ENCODE measurements around the gene ADAM19. TPM values are rescaled to one million over a fixed set of nuclear protein-coding genes. Genes with fewer than 3 reads are reported as not detected.

Gene ADAM19
- total RNA-seq, 4 donors from 2014 or later: 4.0 to 28.1 (median 15.1) TPM

GRCh38 chr5:157556615-157557418, 18.8 kb downstream of the ADAM19 start:
- WGBS, 2 donors (ENCODE audit: low coverage in 1 of 2): 75 to 83% methylated on average over 6 to 8 of the region's 8 CpGs
- Histone ChIP-seq H3K9me3 (no peaks in the 10 kb centered on the region), H3K4me3 (no peak overlapping the region), H3K27ac (peak overlapping the region; percentile 26 to 81 (median 47)), H3K27me3 (no peaks in the 10 kb centered on the region), H3K36me3 (no peaks in the 10 kb centered on the region), H3K4me1 (peaks cover 17 to 56% (median 32%) of the 10 kb centered on the region in 4 donors)
- intact Hi-C loops (cut with DNase I; ENCODE audit: low total_unique reads): no loop called here
- in situ Hi-C loops (cut with MboI; ENCODE audit: low pct_ligation_motif_present in 1 of 4, low pct_unique_long_range_greater_than_20kb in 1 of 4, low sequenced_read_pairs in 3 of 4): no loop called here
- no peak for TF ChIP-seq POLR2AphosphoS5 (IDR thresholded peaks at IDR 0.05)
- TF ChIP-seq CTCF (IDR thresholded peaks at IDR 0.05): no peak
- no peak for TF ChIP-seq POLR2A (IDR thresholded peaks at IDR 0.05)
- no peak for TF ChIP-seq EP300 (IDR thresholded peaks at IDR 0.05; ENCODE audit: low read depth)
- no peak for DNase-seq

- Histone ChIP-seq H3K27me3 (no peaks in the 10 kb centered on the region), H3K36me3 (no peaks in the 10 kb centered on the region), H3K4me3 (no peak overlapping the region), H3K27ac (peak overlapping the region; percentile 60 to 73 (median 66)), H3K9me3 (no peaks in the 10 kb centered on the region), H3K4me1 (peaks cover 10 to 45% (median 19%) of the 10 kb centered on the region in 4 donors)
- DNase-seq: no peak
- no peak for TF ChIP-seq EP300 (IDR thresholded peaks at IDR 0.05; ENCODE audit: low read depth)
- no peak for TF ChIP-seq CTCF (IDR thresholded peaks at IDR 0.05)
- no peak for TF ChIP-seq POLR2AphosphoS5 (IDR thresholded peaks at IDR 0.05)
- no peak for TF ChIP-seq POLR2A (IDR thresholded peaks at IDR 0.05)
- intact Hi-C loops (cut with DNase I; ENCODE audit: low total_unique reads): no loop called here
- in situ Hi-C loops (cut with MboI; ENCODE audit: low pct_ligation_motif_present in 1 of 4, low pct_unique_long_range_greater_than_20kb in 1 of 4, low sequenced_read_pairs in 3 of 4): no loop called here
- WGBS, 2 donors (ENCODE audit: low coverage in 1 of 2): 36 to 56% methylated on average over 3 to 4 of the region's 4 CpGs
Observed at GRCh38 chr5:157555037-157555640, 20.4 kb downstream of the ADAM19 start.

- no peaks in the 10 kb centered on the region for H3K27me3 ChIP-seq
- 45 to 51% methylated on average over 3 to 10 of the region's 10 CpGs for WGBS, 2 donors (ENCODE audit: low coverage in 1 of 2)
- H3K36me3 ChIP-seq: no peaks in the 10 kb centered on the region
- H3K27ac ChIP-seq: peak overlapping the region; percentile 60 to 73 (median 66)
- in situ Hi-C loops (cut with MboI; ENCODE audit: low pct_ligation_motif_present in 1 of 4, low pct_unique_long_range_greater_than_20kb in 1 of 4, low sequenced_read_pairs in 3 of 4) (no loop called here), intact Hi-C loops (cut with DNase I; ENCODE audit: low total_unique reads) (no loop called here)
- H3K4me3 ChIP-seq: no peak overlapping the region
- DNase-seq: no peak
- TF ChIP-seq POLR2A (IDR thresholded peaks at IDR 0.05): no peak
- no peak for TF ChIP-seq POLR2AphosphoS5 (IDR thresholded peaks at IDR 0.05)
- TF ChIP-seq CTCF (IDR thresholded peaks at IDR 0.05): no peak
- peaks cover 10 to 50% (median 20%) of the 10 kb centered on the region in 4 donors for H3K4me1 ChIP-seq
- no peaks in the 10 kb centered on the region for H3K9me3 ChIP-seq
Observed at GRCh38 chr5:157554179-157555036, 21.2 kb downstream of the ADAM19 start.

- in situ Hi-C loops (cut with MboI; ENCODE audit: low pct_ligation_motif_present in 1 of 4, low pct_unique_long_range_greater_than_20kb in 1 of 4, low sequenced_read_pairs in 3 of 4): no loop called here
- Histone ChIP-seq H3K36me3 (no peaks in the 10 kb centered on the region), H3K9me3 (no peaks in the 10 kb centered on the region), H3K4me3 (no peak overlapping the region), H3K27me3 (no peaks in the 10 kb centered on the region), H3K27ac (peak overlapping the region in 2 of 4 donors; percentile 52 to 70), H3K4me1 (peaks cover 24 to 52% (median 29%) of the 10 kb centered on the region in 4 donors)
- 78 to 89% methylated on average over 1 of the region's 1 CpG for WGBS, 2 donors (ENCODE audit: low coverage in 1 of 2)
- intact Hi-C loops (cut with DNase I; ENCODE audit: low total_unique reads): no loop called here
- TF ChIP-seq EP300 (IDR thresholded peaks at IDR 0.05; ENCODE audit: low read depth) (no peak), POLR2A (IDR thresholded peaks at IDR 0.05) (no peak), CTCF (IDR thresholded peaks at IDR 0.05) (no peak), POLR2AphosphoS5 (IDR thresholded peaks at IDR 0.05) (no peak)
- no peak for DNase-seq
Observed at GRCh38 chr5:157552650-157553049, 22.9 kb downstream of the ADAM19 start.
